GM23248 (cell line): ENCODE results near the gene C19orf12.

Source experiments
- EZH2 ChIP-seq: fragments of 200-600 bp; sonication (generic); IDR thresholded peaks from 2 replicates; pipeline ENCODE4 v1.6.1; 2018; ENCODE audit warnings: antibody characterized with exemption, mild to moderate bottlenecking; ENCODE audit not compliant: insufficient read depth, poor library complexity, severe bottlenecking
- EZH2phosphoT487 ChIP-seq: fragments of 200-600 bp; sonication (generic); IDR thresholded peaks from 2 replicates; pipeline ENCODE4 v1.6.1; 2018; ENCODE audit warnings: antibody characterized with exemption, moderate library complexity, mild to moderate bottlenecking, low read depth; ENCODE audit not compliant: insufficient read depth

GRCh38 chr19:29665826-29666577 is 49.1 kb downstream of the C19orf12 start:
- TF ChIP-seq EZH2 = no peak
- no peak for TF ChIP-seq EZH2phosphoT487
